ENCODE data around the gene PHIP. TPM values are rescaled to one million over a fixed set of nuclear protein-coding genes. Genes with fewer than 3 reads are reported as not detected.

The PHIP gene
- total and polyA plus RNA-seq, 10 of the 15 experiments (the other 5 are each of a cell fraction or from before 2014, with no cell fraction given) = 8.5 to 34.6 (median 17.9) TPM

GRCh38 chr6:78942446-78942845, 135.6 kb downstream of the PHIP start:
- in situ Hi-C loops (cut with MboI) (no loop called here), intact Hi-C loops (cut with micrococcal nuclease; ENCODE audit: unreplicated experiment) (no loop called here)
- H3K79me2 ChIP-seq (ENCODE audit: control insufficient read depth, insufficient read depth, low read length) = no peaks in the 10 kb centered on the region
- BruUV-seq (replicated peaks) = no TSS peak
- H3K9me3 ChIP-seq (replicated peaks; ENCODE audit: control insufficient read depth, insufficient read depth, low read length) = no peaks in the 10 kb centered on the region
- no peaks in the 10 kb centered on the region for H3K27me3 ChIP-seq (replicated peaks in 1 of 2; ENCODE audit: control insufficient read depth in 2 of 2, insufficient read depth in 2 of 2, low read length in 1 of 2)
- ChIA-PET POLR2A (no interaction called here), SMC1A (ENCODE audit: uncharacterized antibody, unreplicated experiment) (no interaction called here), RAD21 (ENCODE audit: unreplicated experiment) (no interaction called here), CTCF (no interaction called here)
- DNase-seq (ENCODE audit: low read depth, low spot score) (no peak), ATAC-seq (no peak), FAIRE-seq (no peak)
- H4K20me1 ChIP-seq (ENCODE audit: control insufficient read depth, insufficient read depth) = no peaks in the 10 kb centered on the region
- no peak overlapping the region for H3K27ac ChIP-seq (ENCODE audit: control insufficient read depth, insufficient read depth)
- no peaks in the 10 kb centered on the region for H3K4me1 ChIP-seq (ENCODE audit: control insufficient read depth, insufficient read depth, low read length)
- no peak for TF ChIP-seq ELK1 (IDR thresholded peaks at IDR 0.05; ENCODE audit: low read depth, low read length)
- no peak for TF ChIP-seq BRCA1 (IDR thresholded peaks at IDR 0.05; ENCODE audit: low read depth, low read length)
- no peak for TF ChIP-seq KLF5 (IDR thresholded peaks at IDR 0.05; ENCODE audit: partially characterized antibody)
- no peak for TF ChIP-seq PBX3 (IDR thresholded peaks at IDR 0.05; ENCODE audit: insufficient replicate concordance, low read depth, low read length)
- TF ChIP-seq PAX8 (IDR thresholded peaks at IDR 0.05) = no peak
- TF ChIP-seq RBBP5 (conservative IDR thresholded peaks at IDR 0.05) = no peak
- no peak for TF ChIP-seq ZNF592 (IDR thresholded peaks at IDR 0.05)
- TF ChIP-seq ZBTB33 (IDR thresholded peaks at IDR 0.05) = no peak
- no peak for TF ChIP-seq ATF3 (IDR thresholded peaks at IDR 0.05; ENCODE audit: borderline replicate concordance, extremely low read depth, low read depth, low read length)
- TF ChIP-seq TAF1 (IDR thresholded peaks at IDR 0.05; ENCODE audit: borderline replicate concordance, low read depth, low read length) = no peak
- no peak for TF ChIP-seq RUNX3 (IDR thresholded peaks at IDR 0.05; ENCODE audit: low read length)
- TF ChIP-seq ETV6 (conservative IDR thresholded peaks at IDR 0.05 in 1 of 2, IDR thresholded peaks at IDR 0.05 in 1 of 2; ENCODE audit: borderline replicate concordance in 1 of 2, low read depth in 1 of 2) = no peak
- WGBS (ENCODE audit: insufficient coverage, insufficient replicate concordance, low lambda C conversion rate, missing lambda C conversion rate) = 95% methylated on average over 1 of the region's 1 CpG
- no peak overlapping the region for H3K9ac ChIP-seq (ENCODE audit: control insufficient read depth, insufficient read depth, low read length)
- H3K4me3 ChIP-seq = no peak overlapping the region
- peaks cover 0 to 33% of the 10 kb centered on the region in 2 experiments for H3K36me3 ChIP-seq (ENCODE audit: control insufficient read depth in 2 of 2, insufficient read depth in 2 of 2, low read length in 1 of 2)
- no peak overlapping the region for H2AFZ ChIP-seq (ENCODE audit: control insufficient read depth, low read depth, low read length)
- no peak overlapping the region for H3K4me2 ChIP-seq (ENCODE audit: control insufficient read depth, insufficient read depth)

Measured in GM12878 (cell line).